Skeletal muscle satellite cell (primary cell): Measurements from ENCODE around the gene PTGER3.

Experiments used
- H3K27me3 ChIP-seq: 2 replicates; pipeline ENCODE4 v1.7.0; 2013; ENCODE audit warnings: low read length; ENCODE audit not compliant: control insufficient read depth, insufficient read depth
- H3K36me3 ChIP-seq: 2 replicates; pipeline ENCODE4 v1.7.0; 2013; ENCODE audit warnings: mild to moderate bottlenecking, control low read depth, low read length; ENCODE audit not compliant: insufficient read depth
- H3K4me1 ChIP-seq: 2 replicates; pipeline ENCODE4 v1.7.0; 2013; ENCODE audit warnings: low read length; ENCODE audit not compliant: control insufficient read depth, insufficient read depth
- H3K4me2 ChIP-seq: 2 replicates; pipeline ENCODE4 v1.7.0; 2013; ENCODE audit warnings: mild to moderate bottlenecking, low read length
- H3K4me3 ChIP-seq: 2 replicates; pipeline ENCODE4 v1.7.0; 2013; ENCODE audit warnings: low read length
- H3K9ac ChIP-seq: 2 replicates; pipeline ENCODE4 v1.7.0; 2013; ENCODE audit warnings: mild to moderate bottlenecking, low read depth, low read length, moderate library complexity
- H3K9me3 ChIP-seq: replicated peaks from 2 replicates; pipeline ENCODE4 v1.7.0; 2013; ENCODE audit warnings: mild to moderate bottlenecking, control low read depth, low read length

Gene PTGER3

DNA sequence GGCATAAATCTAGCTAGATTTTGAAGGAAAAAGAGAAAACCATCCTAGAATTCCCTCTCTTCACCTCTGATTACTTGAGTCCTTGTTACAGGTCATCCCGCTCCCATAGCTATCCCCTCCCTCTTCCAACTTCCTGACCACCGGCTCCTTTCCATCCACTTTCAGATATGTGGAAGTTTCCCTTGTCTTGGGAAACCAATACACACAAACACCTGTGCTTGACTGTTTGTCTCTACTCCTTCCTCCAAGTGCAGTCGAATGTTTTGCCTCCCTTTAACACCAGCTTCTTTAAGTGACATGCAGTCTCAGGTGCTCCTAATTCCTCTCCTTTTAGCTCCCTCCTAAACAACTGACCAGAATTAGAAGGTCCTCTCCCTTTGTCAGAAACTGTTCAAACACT is 70.0 kb downstream of the PTGER3 start:
- no peak overlapping the region for H3K9ac ChIP-seq
- no peaks in the 10 kb centered on the region for H3K27me3 ChIP-seq
- no peaks in the 10 kb centered on the region for H3K4me1 ChIP-seq
- no peaks in the 10 kb centered on the region for H3K9me3 ChIP-seq
- H3K36me3 ChIP-seq, result no peaks in the 10 kb centered on the region
- H3K4me2 ChIP-seq, result no peak overlapping the region
- H3K4me3 ChIP-seq, result no peak overlapping the region

DNA sequence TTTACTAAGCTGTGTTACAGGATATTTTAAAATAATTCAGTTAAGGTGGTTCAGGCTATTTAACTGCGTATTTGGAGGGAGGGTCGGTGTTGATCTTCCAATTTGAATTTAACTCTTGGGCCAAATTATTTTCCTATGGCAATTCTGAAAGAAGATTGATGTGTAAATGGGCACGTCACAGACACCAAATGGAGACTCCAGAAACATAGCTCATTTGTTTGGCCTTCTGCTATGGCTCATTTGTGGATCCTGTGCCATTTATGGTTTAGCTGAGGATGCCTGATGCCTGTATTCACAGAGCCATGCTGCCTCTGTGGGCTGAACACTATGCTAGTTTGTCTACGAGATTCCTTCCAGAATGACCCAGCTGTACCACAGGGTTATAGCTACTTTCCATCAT is 70.6 kb downstream of the PTGER3 start:
- Histone ChIP-seq H3K27me3 (no peaks in the 10 kb centered on the region), H3K4me1 (no peaks in the 10 kb centered on the region), H3K9ac (no peak overlapping the region), H3K4me3 (no peak overlapping the region), H3K4me2 (no peak overlapping the region), H3K9me3 (no peaks in the 10 kb centered on the region), H3K36me3 (no peaks in the 10 kb centered on the region)

DNA sequence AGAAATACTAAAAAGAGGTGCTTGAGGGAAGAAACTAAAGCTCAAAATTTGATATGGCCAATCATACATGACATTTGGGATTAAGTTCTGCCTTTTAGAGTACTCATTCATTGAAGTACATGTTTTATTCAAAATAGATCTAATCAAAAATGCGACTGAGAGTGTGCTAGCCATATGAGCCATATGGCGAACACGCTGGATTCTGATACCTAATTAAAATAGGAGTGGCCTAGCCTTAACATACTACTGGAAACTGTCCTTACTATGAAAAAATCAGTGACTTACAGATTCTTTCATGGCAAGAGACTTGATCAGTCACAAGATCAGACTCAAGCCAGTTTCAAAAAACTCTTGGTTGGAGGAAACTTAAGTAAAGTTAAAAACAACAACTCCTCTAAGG is 73.9 kb downstream of the PTGER3 start:
- no peaks in the 10 kb centered on the region for H3K36me3 ChIP-seq
- H3K9ac ChIP-seq, result no peak overlapping the region
- H3K4me3 ChIP-seq, result no peak overlapping the region
- H3K4me1 ChIP-seq, result no peaks in the 10 kb centered on the region
- H3K27me3 ChIP-seq, result no peaks in the 10 kb centered on the region
- no peak overlapping the region for H3K4me2 ChIP-seq
- H3K9me3 ChIP-seq, result no peaks in the 10 kb centered on the region

DNA sequence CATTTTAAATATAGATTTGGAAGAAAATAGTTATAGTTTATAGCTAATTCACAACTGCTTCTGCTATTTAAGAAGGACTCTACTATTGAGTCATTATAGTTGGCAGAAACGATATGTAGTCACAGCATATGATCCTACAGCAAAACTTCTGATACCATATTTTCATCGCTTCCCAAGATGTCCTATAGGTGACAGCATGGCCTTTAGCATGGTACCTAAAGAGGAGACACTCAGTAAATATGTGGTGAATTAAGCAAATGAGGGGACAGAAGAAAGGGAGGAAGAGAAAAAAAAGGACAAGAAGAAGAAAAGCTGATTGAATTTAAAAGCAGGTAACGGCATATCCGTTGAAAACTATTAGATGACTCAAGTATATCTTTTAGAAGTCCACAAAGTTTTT is 77.2 kb downstream of the PTGER3 start:
- Histone ChIP-seq H3K9ac (no peak overlapping the region), H3K4me1 (no peaks in the 10 kb centered on the region), H3K4me2 (no peak overlapping the region), H3K36me3 (no peaks in the 10 kb centered on the region), H3K4me3 (no peak overlapping the region), H3K27me3 (no peaks in the 10 kb centered on the region), H3K9me3 (no peaks in the 10 kb centered on the region)

DNA sequence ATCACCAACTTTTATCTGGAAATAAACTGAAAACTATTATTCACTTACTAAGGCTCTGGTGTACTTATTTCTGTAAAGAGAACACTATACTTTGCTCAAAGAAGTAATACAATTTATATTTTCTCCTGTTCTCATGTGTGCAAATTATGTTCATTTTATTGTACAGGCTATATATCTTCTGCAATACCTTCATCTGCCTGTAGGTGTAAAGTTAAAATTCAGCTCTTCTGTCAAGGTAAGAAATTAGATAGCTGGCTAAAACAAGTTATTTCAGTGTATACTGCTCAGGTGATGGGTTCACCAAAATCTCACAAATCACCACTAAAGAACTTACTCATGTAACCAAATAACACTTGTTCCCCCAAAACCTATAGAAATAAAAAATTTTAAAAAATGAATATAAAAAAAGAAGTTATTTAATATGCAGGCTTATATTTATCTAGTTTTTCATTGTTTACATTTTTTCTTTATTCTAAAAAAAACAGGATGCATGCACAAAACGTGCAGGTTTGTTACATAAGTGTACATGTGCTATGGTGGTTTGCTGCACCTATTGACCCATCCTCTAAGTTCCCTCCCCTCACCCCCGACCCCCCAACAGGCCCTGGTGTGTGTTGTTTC is 81.5 kb downstream of the PTGER3 start:
- Histone ChIP-seq H3K27me3 (no peaks in the 10 kb centered on the region), H3K4me1 (no peaks in the 10 kb centered on the region), H3K9ac (no peak overlapping the region), H3K36me3 (no peaks in the 10 kb centered on the region), H3K4me2 (no peak overlapping the region), H3K4me3 (no peak overlapping the region), H3K9me3 (no peaks in the 10 kb centered on the region)

DNA sequence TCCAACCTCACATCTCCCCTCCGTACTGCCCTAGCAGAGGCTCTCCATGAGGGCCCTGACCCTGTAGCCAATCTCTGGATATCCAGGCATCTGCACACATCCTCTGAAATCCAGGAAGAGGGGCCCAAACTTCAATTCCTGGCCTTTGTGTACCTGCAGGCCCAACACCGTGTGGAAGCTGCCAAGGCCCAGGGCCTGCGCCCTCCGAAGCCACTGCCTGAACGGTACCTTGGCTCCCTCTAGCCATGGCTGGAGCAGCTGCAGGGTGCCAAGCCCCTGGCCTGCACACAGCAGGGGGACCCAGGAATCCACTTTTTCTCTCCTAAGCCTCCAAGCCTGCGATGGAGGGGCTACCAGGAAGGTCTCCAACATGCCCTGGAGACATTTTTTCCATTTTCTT is 84.2 kb downstream of the PTGER3 start:
- no peaks in the 10 kb centered on the region for H3K9me3 ChIP-seq
- H3K4me2 ChIP-seq, result no peak overlapping the region
- no peak overlapping the region for H3K9ac ChIP-seq
- no peak overlapping the region for H3K4me3 ChIP-seq
- H3K27me3 ChIP-seq, result no peaks in the 10 kb centered on the region
- H3K36me3 ChIP-seq, result no peaks in the 10 kb centered on the region
- no peaks in the 10 kb centered on the region for H3K4me1 ChIP-seq

DNA sequence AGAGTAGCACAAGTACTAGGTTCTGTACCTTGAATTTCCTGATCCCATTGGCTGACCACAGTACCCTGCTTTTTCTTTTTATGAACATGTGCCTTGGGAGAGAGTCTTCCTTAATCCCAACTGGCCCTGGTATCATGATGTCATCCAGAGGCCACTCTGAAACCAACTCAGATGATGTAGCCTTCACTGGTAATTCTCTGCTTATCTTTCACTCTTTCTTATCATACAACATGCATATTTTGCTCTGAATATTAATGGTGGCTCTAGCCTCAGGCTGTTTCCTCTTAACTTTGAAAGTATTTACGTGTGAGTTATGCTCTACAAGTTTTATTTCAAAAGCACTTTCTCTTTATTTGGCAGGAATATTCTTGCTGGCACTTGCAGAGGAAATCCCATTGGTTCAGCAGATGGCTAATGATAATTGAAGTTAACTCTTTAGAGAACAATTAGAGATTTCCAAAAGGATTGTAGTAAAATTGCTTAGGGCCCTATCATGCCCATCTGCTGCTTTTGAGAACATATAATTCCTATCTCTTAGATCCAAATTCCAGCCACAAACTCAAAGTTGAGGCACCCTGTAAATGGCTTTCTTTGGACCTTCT is 86.1 kb downstream of the PTGER3 start:
- H3K9ac ChIP-seq, result no peak overlapping the region
- no peak overlapping the region for H3K4me2 ChIP-seq

DNA sequence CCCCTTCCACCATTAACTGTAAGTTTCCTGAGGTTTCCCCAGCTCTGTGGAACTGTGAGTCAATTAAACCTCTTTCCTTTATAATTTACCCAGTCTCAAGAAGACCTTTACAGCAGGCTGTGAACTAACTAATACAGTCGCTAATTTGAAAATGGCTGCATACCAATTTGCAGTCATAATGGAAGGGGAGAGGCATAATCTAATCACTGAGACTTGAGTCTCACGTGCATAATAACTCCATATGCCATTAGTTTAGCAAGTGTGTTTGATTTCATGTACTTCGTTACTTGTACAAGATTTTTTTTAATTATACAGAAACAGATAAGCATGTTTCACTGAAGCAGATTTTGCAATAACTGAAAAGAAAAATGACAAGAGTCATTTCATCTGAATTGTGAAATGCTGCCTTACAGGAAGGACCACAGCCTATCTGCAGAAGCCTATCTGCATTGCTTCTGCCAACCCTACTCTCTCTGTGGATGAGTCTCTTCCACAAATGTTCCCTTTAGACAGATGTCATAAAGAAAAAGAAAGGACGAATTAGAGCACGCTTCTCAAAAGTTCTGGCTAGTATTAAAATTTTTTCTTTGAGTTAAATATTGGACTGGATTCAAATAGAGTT is 99.1 kb downstream of the PTGER3 start:
- Histone ChIP-seq H3K9me3 (no peaks in the 10 kb centered on the region), H3K9ac (no peak overlapping the region), H3K4me1 (no peaks in the 10 kb centered on the region), H3K4me3 (no peak overlapping the region), H3K36me3 (no peaks in the 10 kb centered on the region), H3K4me2 (no peak overlapping the region), H3K27me3 (no peaks in the 10 kb centered on the region)

More for the DNA sequence above, 86.1 kb downstream of the PTGER3 start:
- Histone ChIP-seq H3K36me3 (no peaks in the 10 kb centered on the region), H3K27me3 (no peaks in the 10 kb centered on the region), H3K4me3 (no peak overlapping the region), H3K4me1 (no peaks in the 10 kb centered on the region), H3K9me3 (no peaks in the 10 kb centered on the region)

DNA sequence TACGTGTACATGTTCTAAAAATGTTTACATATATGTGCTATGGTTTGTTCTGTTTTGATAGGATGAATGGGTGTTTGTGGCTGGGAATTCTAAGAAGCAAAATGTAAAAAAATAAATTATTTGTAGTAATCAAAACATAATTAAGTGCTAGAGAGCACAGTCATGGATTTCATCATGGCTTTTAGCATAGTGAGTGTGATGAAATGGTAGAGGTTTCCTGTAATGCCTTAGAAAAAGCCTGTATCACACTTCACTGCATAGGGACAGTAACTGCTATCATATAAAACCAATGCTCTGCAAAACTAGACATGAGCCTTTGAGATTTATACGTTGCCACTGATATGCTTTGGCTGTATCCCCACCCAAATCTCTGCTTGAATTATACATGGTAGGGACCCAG is 99.8 kb downstream of the PTGER3 start:
- H3K9ac ChIP-seq, result no peak overlapping the region
- no peaks in the 10 kb centered on the region for H3K36me3 ChIP-seq
- no peak overlapping the region for H3K4me3 ChIP-seq
- no peaks in the 10 kb centered on the region for H3K9me3 ChIP-seq
- no peaks in the 10 kb centered on the region for H3K27me3 ChIP-seq
- no peak overlapping the region for H3K4me2 ChIP-seq
- H3K4me1 ChIP-seq, result no peaks in the 10 kb centered on the region

DNA sequence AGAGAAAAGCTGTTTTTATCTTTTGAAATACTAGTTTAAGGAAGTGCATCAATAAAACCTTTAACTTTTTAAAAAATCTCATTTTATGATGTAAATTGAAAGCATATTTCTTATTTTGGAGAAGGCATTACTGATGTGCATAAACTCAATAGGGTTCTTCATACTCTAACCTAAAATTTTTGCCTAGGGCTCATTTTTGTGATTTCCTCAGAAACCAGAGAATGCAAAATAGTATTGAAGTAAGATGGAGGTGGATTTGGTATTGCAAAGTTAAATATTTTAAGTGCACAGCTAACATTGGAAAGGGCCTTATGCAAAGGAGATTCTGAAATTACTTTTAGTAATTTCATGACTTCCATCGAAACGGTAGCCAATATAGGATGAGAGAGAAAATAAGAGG is 101.9 kb downstream of the PTGER3 start:
- Histone ChIP-seq H3K27me3 (no peaks in the 10 kb centered on the region), H3K4me1 (no peaks in the 10 kb centered on the region), H3K9ac (no peak overlapping the region), H3K4me2 (no peak overlapping the region), H3K9me3 (no peaks in the 10 kb centered on the region), H3K36me3 (no peaks in the 10 kb centered on the region), H3K4me3 (no peak overlapping the region)

DNA sequence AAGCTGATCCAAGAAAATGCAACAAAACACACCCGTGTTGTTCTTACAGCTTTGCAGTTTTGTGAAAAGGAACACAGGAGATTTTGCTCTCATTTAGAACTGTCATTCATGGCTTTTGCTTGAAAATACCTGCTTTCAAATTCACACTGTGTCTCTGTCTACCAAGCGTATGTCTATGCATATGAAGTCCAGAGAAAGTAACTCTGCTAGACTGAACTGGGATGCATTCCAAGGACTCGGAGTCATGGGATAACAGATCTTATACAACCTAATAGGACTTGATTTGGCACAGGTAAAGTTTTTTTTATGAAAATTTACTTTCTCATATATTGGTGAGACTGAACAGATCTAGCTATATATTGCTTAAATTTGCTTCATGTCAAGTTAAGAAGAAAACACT is 102.4 kb downstream of the PTGER3 start:
- H3K9me3 ChIP-seq, result no peaks in the 10 kb centered on the region
- H3K4me3 ChIP-seq, result no peak overlapping the region
- H3K9ac ChIP-seq, result no peak overlapping the region

DNA sequence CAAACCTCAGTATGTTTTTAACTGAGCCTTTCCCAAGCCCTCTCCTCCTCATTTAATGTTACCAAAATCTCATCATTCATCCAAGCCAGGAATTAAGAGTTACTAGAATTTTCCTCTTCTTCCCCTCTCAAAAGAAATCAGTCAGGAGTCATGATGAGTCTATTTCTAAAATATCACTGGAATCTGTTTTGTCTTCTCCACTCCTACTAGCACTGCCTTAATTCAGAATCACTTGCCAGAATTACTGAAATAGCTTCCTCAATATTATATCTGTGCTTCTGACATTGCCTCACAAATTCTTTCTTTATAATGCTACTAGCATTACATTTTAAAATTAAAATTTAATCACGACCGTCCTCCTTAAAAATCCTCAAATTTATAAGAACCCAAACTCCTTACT is 106.1 kb downstream of the PTGER3 start:
- Histone ChIP-seq H3K4me2 (no peak overlapping the region), H3K4me1 (no peaks in the 10 kb centered on the region), H3K27me3 (no peaks in the 10 kb centered on the region), H3K4me3 (no peak overlapping the region), H3K36me3 (no peaks in the 10 kb centered on the region), H3K9ac (no peak overlapping the region), H3K9me3 (no peaks in the 10 kb centered on the region)

More for the DNA sequence above, 102.4 kb downstream of the PTGER3 start:
- Histone ChIP-seq H3K4me1 (no peaks in the 10 kb centered on the region), H3K27me3 (no peaks in the 10 kb centered on the region), H3K36me3 (no peaks in the 10 kb centered on the region), H3K4me2 (no peak overlapping the region)
